Measurements from ENCODE around the gene GPR3.

Gene GPR3

DNA sequence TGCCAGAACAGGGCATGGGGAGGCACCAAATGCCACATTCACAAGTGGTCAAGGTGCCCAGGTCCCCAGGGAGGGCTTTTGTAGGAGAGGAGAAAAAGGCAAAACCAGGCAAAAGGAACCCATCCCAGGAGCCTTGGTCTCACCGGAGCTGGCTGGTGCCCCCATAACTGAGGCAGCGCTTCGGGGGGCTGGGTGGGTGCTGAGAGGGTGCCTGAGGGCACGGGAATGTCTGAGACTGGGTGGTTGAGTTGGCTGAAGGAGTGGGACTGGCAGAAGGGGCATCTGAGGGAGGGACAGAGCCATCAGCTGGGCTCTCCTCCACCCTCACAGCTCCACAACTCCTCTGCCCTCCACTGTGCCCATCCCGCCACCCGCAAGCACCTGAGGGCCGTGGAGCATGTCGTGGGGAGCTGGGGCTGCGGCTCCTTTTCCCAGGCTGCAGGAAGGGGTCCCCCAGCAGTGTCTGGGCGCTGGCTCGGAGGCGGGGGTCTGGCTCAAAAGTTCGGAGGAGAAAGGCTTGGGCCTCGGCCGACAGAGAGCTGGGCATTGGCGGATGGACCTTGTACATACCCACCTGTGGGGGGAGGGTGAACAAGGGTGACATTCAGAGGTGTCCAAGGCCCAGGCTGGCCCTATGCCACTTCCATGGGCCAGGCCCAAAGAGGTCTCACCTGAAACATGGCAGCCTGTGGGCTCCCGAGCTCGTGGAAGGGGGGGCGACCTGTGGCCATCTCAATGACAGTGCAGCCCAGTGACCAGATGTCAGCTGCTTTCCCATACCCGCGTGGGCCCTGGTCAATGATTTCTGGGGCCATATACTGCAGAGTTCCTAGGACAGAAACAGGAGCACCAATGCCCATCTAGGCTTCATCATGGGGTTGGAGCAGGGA, 34.1 kb upstream of the GPR3 start:
- Histone ChIP-seq H2AFZ (no peak overlapping the region), H3K9me3 (ENCODE audit: control insufficient read depth, low read length) (no peaks in the 10 kb centered on the region), H3K36me3 (ENCODE audit: control insufficient read depth, insufficient read depth, low read length) (no peaks in the 10 kb centered on the region), H3K4me1 (no peaks in the 10 kb centered on the region), H3K4me2 (ENCODE audit: low read length) (no peak overlapping the region), H3K79me2 (no peaks in the 10 kb centered on the region), H3K27ac (no peak overlapping the region), H3K27me3 (ENCODE audit: control insufficient read depth, insufficient read depth, low read length) (no peaks in the 10 kb centered on the region), H3K9ac (no peak overlapping the region), H3K4me3 (ENCODE audit: low read depth, low read length) (no peak overlapping the region)
- TF ChIP-seq CTCF (IDR thresholded peaks at IDR 0.05): no peak

DNA sequence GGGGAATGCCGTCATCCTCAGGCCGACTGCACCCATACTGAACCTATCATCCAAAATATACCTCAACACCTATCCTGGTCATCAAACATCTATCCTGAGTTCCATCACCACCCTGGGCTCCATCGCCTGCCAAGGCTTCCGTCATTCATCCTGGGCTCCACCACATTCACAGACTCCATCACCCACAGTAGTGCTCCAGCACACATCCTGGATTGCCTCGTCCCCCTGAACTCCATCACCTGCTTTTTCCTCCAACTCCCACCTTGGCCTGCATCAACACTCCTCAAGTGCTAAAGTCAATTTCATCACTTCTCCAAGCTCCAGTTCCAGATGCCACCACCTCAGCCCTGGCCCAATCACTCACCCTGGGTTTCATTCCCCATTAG, 33.5 kb upstream of the GPR3 start:
- Histone ChIP-seq H3K36me3 (ENCODE audit: control insufficient read depth, insufficient read depth, low read length) (no peaks in the 10 kb centered on the region), H2AFZ (no peak overlapping the region)
- no peak for TF ChIP-seq CTCF (IDR thresholded peaks at IDR 0.05)

DNA sequence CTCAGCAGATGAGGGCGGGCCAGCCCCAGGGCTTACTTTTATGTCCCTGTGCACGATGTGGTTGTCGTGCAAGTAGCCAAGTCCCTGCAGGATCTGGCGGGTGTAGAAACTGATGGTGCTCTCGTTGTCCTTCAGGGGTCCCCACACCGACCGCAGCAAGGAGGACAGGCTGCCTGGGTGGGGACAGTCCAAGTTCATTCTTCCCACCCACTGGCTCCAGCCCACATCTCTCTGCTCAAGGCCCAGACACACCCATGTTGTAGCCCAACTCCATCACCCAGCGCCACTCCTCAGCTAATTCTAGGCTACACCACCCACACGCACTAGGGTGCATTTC, 32.6 kb upstream of the GPR3 start:
- Histone ChIP-seq H3K79me2 (no peaks in the 10 kb centered on the region), H3K27ac (no peak overlapping the region), H3K4me2 (ENCODE audit: low read length) (no peak overlapping the region), H3K9me3 (ENCODE audit: control insufficient read depth, low read length) (no peaks in the 10 kb centered on the region), H3K27me3 (ENCODE audit: control insufficient read depth, insufficient read depth, low read length) (no peaks in the 10 kb centered on the region), H2AFZ (no peak overlapping the region), H3K36me3 (ENCODE audit: control insufficient read depth, insufficient read depth, low read length) (no peaks in the 10 kb centered on the region), H3K9ac (no peak overlapping the region), H3K4me3 (ENCODE audit: low read depth, low read length) (no peak overlapping the region), H3K4me1 (no peaks in the 10 kb centered on the region)
- no peak for TF ChIP-seq CTCF (IDR thresholded peaks at IDR 0.05)

More for the DNA sequence above, 33.5 kb upstream of the GPR3 start:
- Histone ChIP-seq H3K9ac (no peak overlapping the region), H3K9me3 (ENCODE audit: control insufficient read depth, low read length) (no peaks in the 10 kb centered on the region), H3K27ac (no peak overlapping the region), H3K4me1 (no peaks in the 10 kb centered on the region), H3K4me3 (ENCODE audit: low read depth, low read length) (no peak overlapping the region), H3K4me2 (ENCODE audit: low read length) (no peak overlapping the region), H3K79me2 (no peaks in the 10 kb centered on the region), H3K27me3 (ENCODE audit: control insufficient read depth, insufficient read depth, low read length) (no peaks in the 10 kb centered on the region)

GRCh38 chr1:27360159-27361043, 32.0 kb upstream of the GPR3 start:
- no peak overlapping the region for H3K4me3 ChIP-seq (ENCODE audit: low read depth, low read length)
- H3K9me3 ChIP-seq (ENCODE audit: control insufficient read depth, low read length): no peaks in the 10 kb centered on the region
- no peak overlapping the region for H2AFZ ChIP-seq
- no peak overlapping the region for H3K9ac ChIP-seq
- peaks cover 3% of the 10 kb centered on the region for H3K4me1 ChIP-seq
- TF ChIP-seq CTCF (IDR thresholded peaks at IDR 0.05): no peak
- no peak overlapping the region for H3K27ac ChIP-seq
- H3K4me2 ChIP-seq (ENCODE audit: low read length): no peak overlapping the region
- H3K79me2 ChIP-seq: no peaks in the 10 kb centered on the region
- H3K27me3 ChIP-seq (ENCODE audit: control insufficient read depth, insufficient read depth, low read length): no peaks in the 10 kb centered on the region
- H3K36me3 ChIP-seq (ENCODE audit: control insufficient read depth, insufficient read depth, low read length): no peaks in the 10 kb centered on the region
